Breast epithelium (tissue), 3 donors: ENCODE measurements around the gene PCDHGA1.

ENCODE experiments used
- POLR2A ChIP-seq: fragments of 450-650 bp; IDR thresholded peaks from one replicate; pipeline ENCODE4 v1.6.1; 2016; ENCODE audit warnings: antibody characterized with exemption, mild to moderate bottlenecking, moderate library complexity
- POLR2AphosphoS5 ChIP-seq, 3 donors: sonication (generic); formaldehyde crosslinking; IDR thresholded peaks; one replicate each; pipeline ENCODE4 v1.6.1; 2017; ENCODE audit warnings: antibody characterized with exemption in 3 of 3
- TF ChIP-seq, protein P1 (sequence below), 3 donors: fragments of 450-650 bp; IDR thresholded peaks; one replicate each; pipeline ENCODE4 v1.5.1; 2016 to 2017; ENCODE audit warnings: antibody characterized with exemption in 3 of 3, mild to moderate bottlenecking in 3 of 3, moderate library complexity in 3 of 3

DNA sequence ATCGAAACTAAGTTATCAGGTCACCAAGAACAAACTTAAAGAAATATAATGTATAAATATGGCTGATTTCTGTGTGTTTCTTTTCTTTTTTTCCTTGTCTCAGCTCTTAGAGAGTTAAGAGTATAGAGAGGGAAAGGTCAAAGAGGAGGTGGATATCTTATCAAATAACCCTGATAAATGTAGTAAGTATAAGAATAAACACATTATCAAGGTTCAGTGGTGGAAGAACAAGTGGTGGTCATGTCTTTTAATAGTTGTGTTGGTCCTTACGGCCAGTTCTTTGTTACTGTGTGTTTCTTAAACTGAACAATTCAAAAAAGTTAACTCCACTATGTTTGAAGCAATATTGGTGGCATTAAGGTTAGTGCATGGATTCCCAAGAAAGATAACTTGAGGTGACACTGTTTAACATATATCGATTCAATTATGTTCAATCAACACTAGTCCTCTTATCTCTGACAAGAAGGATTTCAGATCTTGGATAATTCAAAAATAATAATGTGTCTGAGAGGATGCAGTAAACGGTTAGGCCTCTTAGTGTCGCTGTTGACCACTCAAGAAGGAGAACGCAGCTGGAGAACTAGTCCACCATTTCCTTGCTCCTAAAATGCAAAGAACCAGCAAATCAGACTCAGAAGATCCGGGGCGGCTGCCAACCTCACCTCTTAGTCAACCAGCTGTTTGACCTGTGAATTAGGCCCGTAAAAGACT, 13.1 kb downstream of the PCDHGA1 start, which contains the start of gene PCDHGA3:
- TF ChIP-seq POLR2A (no peak), POLR2AphosphoS5 (IDR thresholded peaks at IDR 0.05) (no peak)
- TF ChIP-seq, protein P1, sequence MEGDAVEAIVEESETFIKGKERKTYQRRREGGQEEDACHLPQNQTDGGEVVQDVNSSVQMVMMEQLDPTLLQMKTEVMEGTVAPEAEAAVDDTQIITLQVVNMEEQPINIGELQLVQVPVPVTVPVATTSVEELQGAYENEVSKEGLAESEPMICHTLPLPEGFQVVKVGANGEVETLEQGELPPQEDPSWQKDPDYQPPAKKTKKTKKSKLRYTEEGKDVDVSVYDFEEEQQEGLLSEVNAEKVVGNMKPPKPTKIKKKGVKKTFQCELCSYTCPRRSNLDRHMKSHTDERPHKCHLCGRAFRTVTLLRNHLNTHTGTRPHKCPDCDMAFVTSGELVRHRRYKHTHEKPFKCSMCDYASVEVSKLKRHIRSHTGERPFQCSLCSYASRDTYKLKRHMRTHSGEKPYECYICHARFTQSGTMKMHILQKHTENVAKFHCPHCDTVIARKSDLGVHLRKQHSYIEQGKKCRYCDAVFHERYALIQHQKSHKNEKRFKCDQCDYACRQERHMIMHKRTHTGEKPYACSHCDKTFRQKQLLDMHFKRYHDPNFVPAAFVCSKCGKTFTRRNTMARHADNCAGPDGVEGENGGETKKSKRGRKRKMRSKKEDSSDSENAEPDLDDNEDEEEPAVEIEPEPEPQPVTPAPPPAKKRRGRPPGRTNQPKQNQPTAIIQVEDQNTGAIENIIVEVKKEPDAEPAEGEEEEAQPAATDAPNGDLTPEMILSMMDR (IDR thresholded peaks at IDR 0.05), result no peak
